Measurements from ENCODE around the gene SLC23A2. TPM values are rescaled to one million over a fixed set of nuclear protein-coding genes. Genes with fewer than 3 reads are reported as not detected.
"Not testable (repeated sequence)": the region's sequence is repeated elsewhere in the genome, so short reads cannot be mapped to it uniquely, and the experiment has no call there.

SLC23A2 gene
- total RNA-seq, 2 experiments from 2014 or later = 14.3 to 25.7 TPM

GRCh38 chr20:5005326-5005725 is 4.0 kb upstream of the SLC23A2 start:
- H3K4me3 ChIP-seq (ENCODE audit: low read depth, low read length, poor library complexity, severe bottlenecking) = no peak overlapping the region
- H3K4me2 ChIP-seq (ENCODE audit: low read length) = no peak overlapping the region
- no peak overlapping the region for H3K27ac ChIP-seq (ENCODE audit: low read depth, low read length, poor library complexity, severe bottlenecking)
- TF ChIP-seq CTCF (conservative IDR thresholded peaks at IDR 0.05; ENCODE audit: low read length) (no peak), EZH2phosphoT487 (IDR thresholded peaks at IDR 0.05; ENCODE audit: borderline replicate concordance, low read depth, low read length) (no peak)
- no TSS peak for BruUV-seq (replicated peaks)
- H4K20me1 ChIP-seq (ENCODE audit: insufficient read depth, low read length) = no peaks in the 10 kb centered on the region
- H3K79me2 ChIP-seq (ENCODE audit: insufficient read depth, low read depth, low read length) = peaks cover 6% of the 10 kb centered on the region; the same call in 1 of the 2 replicates
- H3K4me1 ChIP-seq (ENCODE audit: insufficient read depth, low read length, poor library complexity, severe bottlenecking) = peaks cover 21% of the 10 kb centered on the region
- H3K9me3 ChIP-seq (ENCODE audit: low read length) = no peaks in the 10 kb centered on the region
- no peak overlapping the region for H2AFZ ChIP-seq (ENCODE audit: low read length)
- intact Hi-C loops (cut with micrococcal nuclease; ENCODE audit: unreplicated experiment) = no loop called here
- CTCF ChIA-PET (ENCODE audit: unreplicated experiment) = no interaction called here
- no peak for DNase-seq (ENCODE audit: low spot score)
- no peaks in the 10 kb centered on the region for H3K36me3 ChIP-seq (ENCODE audit: insufficient read depth, low read length)
- H3K9me2 ChIP-seq (ENCODE audit: insufficient read depth, low read length) = no peaks in the 10 kb centered on the region
- POLR2A ChIA-PET = interaction anchor here (0.5 to 1.2 kb wide), 5 partner anchors 32 to 284 kb away, joined by 3 to 4 read pairs (median 3); no protein-coding TSS in a partner anchor

GRCh38 chr20:5004825-5005224 is 3.5 kb upstream of the SLC23A2 start:
- H3K36me3 ChIP-seq (ENCODE audit: insufficient read depth, low read length); H4K20me1 ChIP-seq (ENCODE audit: insufficient read depth, low read length); H3K27ac ChIP-seq (ENCODE audit: low read depth, low read length, poor library complexity, severe bottlenecking); CTCF ChIA-PET (ENCODE audit: unreplicated experiment); BruUV-seq (replicated peaks); H3K4me3 ChIP-seq (ENCODE audit: low read depth, low read length, poor library complexity, severe bottlenecking); H3K4me2 ChIP-seq (ENCODE audit: low read length); H3K9me2 ChIP-seq (ENCODE audit: insufficient read depth, low read length); H3K9me3 ChIP-seq (ENCODE audit: low read length); DNase-seq (ENCODE audit: low spot score); H2AFZ ChIP-seq (ENCODE audit: low read length): not testable (repeated sequence)
- POLR2A ChIA-PET = interaction anchor here (1.1 to 1.2 kb wide), 2 partner anchors 32 to 49 kb away, joined by 3 read pairs; no protein-coding TSS in a partner anchor
- intact Hi-C loops (cut with micrococcal nuclease; ENCODE audit: unreplicated experiment) = loop anchor here (5.0 kb wide), 1 partner anchor 87 kb away; no protein-coding TSS in a partner anchor
- Histone ChIP-seq H3K4me1 (ENCODE audit: insufficient read depth, low read length, poor library complexity, severe bottlenecking) (peaks cover 25% of the 10 kb centered on the region), H3K79me2 (ENCODE audit: insufficient read depth, low read depth, low read length) (peaks cover 11% of the 10 kb centered on the region; the same call in 1 of the 2 replicates)

- no TSS peak for BruUV-seq (replicated peaks)
- TF ChIP-seq CTCF (conservative IDR thresholded peaks at IDR 0.05; ENCODE audit: low read length) = no peak
- TF ChIP-seq EZH2phosphoT487 (IDR thresholded peaks at IDR 0.05; ENCODE audit: borderline replicate concordance, low read depth, low read length) = no peak
- peaks cover 21% of the 10 kb centered on the region for H3K79me2 ChIP-seq (ENCODE audit: insufficient read depth, low read depth, low read length)
- H2AFZ ChIP-seq (ENCODE audit: low read length) = no peak overlapping the region
- POLR2A ChIA-PET = no interaction called here
- no peak for DNase-seq (ENCODE audit: low spot score)
- H3K9me2 ChIP-seq (ENCODE audit: insufficient read depth, low read length) = no peaks in the 10 kb centered on the region
- H3K4me1 ChIP-seq (ENCODE audit: insufficient read depth, low read length, poor library complexity, severe bottlenecking) = peaks cover 30% of the 10 kb centered on the region
- no peaks in the 10 kb centered on the region for H3K36me3 ChIP-seq (ENCODE audit: insufficient read depth, low read length)
- no peak overlapping the region for H3K4me3 ChIP-seq (ENCODE audit: low read depth, low read length, poor library complexity, severe bottlenecking)
- no peaks in the 10 kb centered on the region; the same call in 1 of the 2 replicates for H4K20me1 ChIP-seq (ENCODE audit: insufficient read depth, low read length)
- CTCF ChIA-PET (ENCODE audit: unreplicated experiment) = no interaction called here
- no peak overlapping the region for H3K4me2 ChIP-seq (ENCODE audit: low read length)
- intact Hi-C loops (cut with micrococcal nuclease; ENCODE audit: unreplicated experiment) = loop anchor here (5.0 kb wide), 1 partner anchor 89 kb away; no protein-coding TSS in a partner anchor
- no peak overlapping the region for H3K27ac ChIP-seq (ENCODE audit: low read depth, low read length, poor library complexity, severe bottlenecking)
- no peaks in the 10 kb centered on the region for H3K9me3 ChIP-seq (ENCODE audit: low read length)
Measured at GRCh38 chr20:5003626-5004025, 2.3 kb upstream of the SLC23A2 start.
